GM23338 (cell line): Measurements from ENCODE around the gene PRDX6. TPM values are rescaled to one million over a fixed set of nuclear protein-coding genes. Genes with fewer than 3 reads are reported as not detected.

Source experiments
- ATAC-seq: fragments of 200-7000 bp; cut with Tn5 transposase; 3 replicates; pipeline ENCODE4 v1.9.1; 2020
- DNase-seq: peaks from one replicate; pipeline ENCODE4 v3.0.0-alpha.2; 2015; ENCODE audit warnings: low spot score
- H2AFZ ChIP-seq: fragments of 200-600 bp; sonication (generic); 2 replicates; pipeline ENCODE4 v1.8.0; 2016; ENCODE audit warnings: antibody characterized with exemption, mild to moderate bottlenecking, moderate library complexity
- H3F3A ChIP-seq: fragments of 200-600 bp; sonication (generic); replicated peaks from 2 replicates; pipeline ENCODE4 v1.8.0; 2017; ENCODE audit warnings: antibody characterized with exemption, mixed run types, low read depth
- H3K27ac ChIP-seq: fragments of 200-600 bp; sonication (generic); 2 replicates; pipeline ENCODE4 v1.6.1; 2016; ENCODE audit warnings: low read depth
- H3K27me3 ChIP-seq: fragments of 200-600 bp; sonication (generic); 2 replicates; pipeline ENCODE4 v1.8.0; 2016; ENCODE audit warnings: mild to moderate bottlenecking, mixed run types, moderate library complexity; ENCODE audit not compliant: insufficient read depth
- H3K36me3 ChIP-seq: fragments of 200-600 bp; sonication (generic); 2 replicates; pipeline ENCODE4 v1.8.0; 2016; ENCODE audit warnings: mild to moderate bottlenecking; ENCODE audit not compliant: insufficient read depth
- H3K4me1 ChIP-seq: fragments of 200-600 bp; sonication (generic); 2 replicates; pipeline ENCODE4 v1.8.0; 2016; ENCODE audit warnings: mild to moderate bottlenecking, moderate library complexity; ENCODE audit not compliant: insufficient read depth
- H3K4me2 ChIP-seq: fragments of 200-600 bp; sonication (generic); 2 replicates; pipeline ENCODE4 v1.7.1; 2017; ENCODE audit warnings: mixed run types
- H3K4me3 ChIP-seq: fragments of 200-600 bp; sonication (generic); 2 replicates; pipeline ENCODE4 v1.6.1; 2016; ENCODE audit warnings: mixed run types
- H3K79me2 ChIP-seq: fragments of 200-600 bp; sonication (generic); replicated peaks from 2 replicates; pipeline ENCODE4 v1.8.0; 2017; ENCODE audit warnings: mild to moderate bottlenecking; ENCODE audit not compliant: insufficient read depth
- H3K9me2 ChIP-seq: fragments of 200-600 bp; sonication (generic); 2 replicates; pipeline ENCODE4 v1.8.0; 2017; ENCODE audit not compliant: insufficient read depth
- H4K20me1 ChIP-seq: fragments of 200-600 bp; sonication (generic); replicated peaks from 2 replicates; pipeline ENCODE4 v1.8.0; 2017; ENCODE audit warnings: mild to moderate bottlenecking; ENCODE audit not compliant: insufficient read depth
- H3K27ac Mint-ChIP-seq: 2 replicates; pipeline ENCODE4 v1.8.0; 2020; ENCODE audit warnings: inconsistent platforms, mild to moderate bottlenecking, moderate library complexity, mixed read lengths
- H3K27me3 Mint-ChIP-seq: 3 replicates; pipeline ENCODE4 v1.8.0; 2022; ENCODE audit warnings: low read depth, mild to moderate bottlenecking, moderate library complexity, mixed read lengths, inconsistent platforms; ENCODE audit not compliant: insufficient read depth, poor library complexity
- H3K36me3 Mint-ChIP-seq: 3 replicates; pipeline ENCODE4 v1.8.0; 2021; ENCODE audit warnings: low read depth, mild to moderate bottlenecking, inconsistent platforms, moderate library complexity, mixed read lengths
- H3K4me1 Mint-ChIP-seq: 3 replicates; pipeline ENCODE4 v1.8.0; 2020; ENCODE audit warnings: mild to moderate bottlenecking, inconsistent platforms, mixed read lengths
- H3K4me3 Mint-ChIP-seq: 3 replicates; pipeline ENCODE4 v1.8.0; 2021; ENCODE audit warnings: moderate library complexity, mild to moderate bottlenecking, inconsistent platforms, mixed read lengths
- H3K9me3 Mint-ChIP-seq: 3 replicates; pipeline ENCODE4 v1.8.0; 2020; ENCODE audit warnings: moderate library complexity, mild to moderate bottlenecking, inconsistent platforms, mixed read lengths
- CREB1 ChIP-seq: fragments of 250-450 bp; sonication (Bioruptor Pico); IDR thresholded peaks from 2 replicates; pipeline ENCODE4 v1.5.0; 2020; ENCODE audit warnings: low read depth, mild to moderate bottlenecking, moderate library complexity
- EZH2phosphoT487 ChIP-seq: fragments of 200-600 bp; sonication (generic); IDR thresholded peaks from one replicate; pipeline ENCODE4 v1.8.1; 2018; ENCODE audit warnings: antibody characterized with exemption; ENCODE audit not compliant: unreplicated experiment
- JUNB ChIP-seq: IDR thresholded peaks from one replicate; pipeline ENCODE4 v1.6.1; 2016; ENCODE audit warnings: antibody characterized with exemption; ENCODE audit not compliant: unreplicated experiment
- NANOG ChIP-seq: IDR thresholded peaks from 2 replicates; pipeline ENCODE4 v1.6.1; 2016; ENCODE audit warnings: antibody characterized with exemption, borderline replicate concordance
- ZNF114 ChIP-seq: fragments of 250-450 bp; sonication (Bioruptor Pico); IDR thresholded peaks from 2 replicates; pipeline ENCODE4 v1.5.0; 2020; ENCODE audit warnings: mild to moderate bottlenecking, moderate library complexity
- ZNF331 ChIP-seq: fragments of 250-450 bp; sonication (Bioruptor Pico); IDR thresholded peaks from 2 replicates; pipeline ENCODE4 v1.5.0; 2020; ENCODE audit warnings: low read depth, mild to moderate bottlenecking, moderate library complexity
- polyA plus RNA-seq: library from polyadenylated mRNA; unstranded; fragments of >200 nt; fragmentation: Nextera tagmentation; extraction: Ambion mirVana; gene quantifications from 2 replicates; pipeline ENCODE4 v1.2.1, GENCODE V29; 2016
- total RNA-seq: library from RNA; depleted of rRNA; stranded (reverse); fragments of >200 nt; shearing (Covaris generic); gene quantifications from 2 replicates; pipeline ENCODE4 v1.2.3, GENCODE V29; 2014
- TF ChIP-seq, protein P1 (sequence below): fragments of 250-450 bp; sonication (Bioruptor Pico); IDR thresholded peaks from 2 replicates; pipeline ENCODE4 v1.5.0; 2020; ENCODE audit warnings: mild to moderate bottlenecking, moderate library complexity
- TF ChIP-seq, protein P2 (sequence below), 2 experiments: fragments of 200-600 bp in 1 of 2; sonication (generic) in 1 of 2; conservative IDR thresholded peaks; 2 replicates each; pipeline versions ENCODE4 v1.5.1 to v1.6.1; 2016 to 2017; ENCODE audit warnings: antibody characterized with exemption in 2 of 2, low read depth in 2 of 2, mild to moderate bottlenecking in 2 of 2, moderate library complexity in 1 of 2

PRDX6 gene
- total and polyA plus RNA-seq, 2 experiments from 2014 or later: 516 to 746 TPM

DNA sequence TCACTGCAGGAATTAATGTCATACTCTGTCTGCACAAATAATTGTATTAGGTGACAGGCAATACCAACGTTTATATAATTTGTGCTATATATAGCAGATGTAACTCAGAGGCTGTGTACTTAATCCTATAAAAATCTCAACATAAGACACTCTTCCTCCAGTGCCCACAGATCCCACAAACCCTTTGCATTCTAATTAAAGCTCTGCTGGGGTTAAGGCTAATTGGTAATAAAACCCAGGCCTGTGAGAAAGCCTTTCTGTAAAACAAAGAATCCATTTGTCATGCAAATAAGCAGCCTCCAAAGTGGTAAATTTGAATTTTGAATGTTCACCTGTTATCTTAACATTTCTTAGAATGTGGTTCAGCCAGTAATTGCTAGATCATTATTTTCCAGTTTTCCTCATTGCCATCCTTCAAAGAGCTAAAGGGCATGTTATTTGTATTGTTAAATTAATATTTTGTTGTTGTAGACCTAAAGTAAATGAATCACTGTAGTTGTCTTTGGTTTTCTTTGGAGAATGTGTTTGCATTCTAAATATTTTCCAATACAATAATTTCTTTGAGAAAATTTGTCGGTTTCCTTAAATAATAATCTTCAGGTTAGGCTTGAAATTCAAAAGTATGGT is 46.3 kb upstream of the PRDX6 start:
- Mint-ChIP-seq H3K27ac (peak overlapping the region; percentile 94), H3K36me3 (peaks cover 2% of the 10 kb centered on the region; the same call in 1 of the 3 replicates), H3K4me1 (peaks cover 30% of the 10 kb centered on the region), H3K27me3 (no peaks in the 10 kb centered on the region), H3K9me3 (no peaks in the 10 kb centered on the region), H3K4me3 (peak overlapping the region; percentile 60)
- no peak overlapping the region for H2AFZ ChIP-seq
- no peaks in the 10 kb centered on the region for H3K79me2 ChIP-seq
- no peaks in the 10 kb centered on the region for H3K9me2 ChIP-seq
- peak overlapping the region; percentile 5 for H3K4me3 ChIP-seq
- peak overlapping the region; percentile 26 for H3K4me2 ChIP-seq
- H3K27ac ChIP-seq: peak overlapping the region; percentile 84
- peak; percentile 65; the same call in 1 of the 2 replicates for TF ChIP-seq NANOG
- TF ChIP-seq CREB1 (CRISPR knock-in tag): no peak
- DNase-seq: peak; percentile 74
- peak; percentile 46 for ATAC-seq
- peaks cover 27% of the 10 kb centered on the region for H3K4me1 ChIP-seq
- H3F3A ChIP-seq: no peaks in the 10 kb centered on the region
- no peaks in the 10 kb centered on the region for H3K27me3 ChIP-seq
- H3K36me3 ChIP-seq: no peaks in the 10 kb centered on the region
- no peaks in the 10 kb centered on the region for H4K20me1 ChIP-seq

DNA sequence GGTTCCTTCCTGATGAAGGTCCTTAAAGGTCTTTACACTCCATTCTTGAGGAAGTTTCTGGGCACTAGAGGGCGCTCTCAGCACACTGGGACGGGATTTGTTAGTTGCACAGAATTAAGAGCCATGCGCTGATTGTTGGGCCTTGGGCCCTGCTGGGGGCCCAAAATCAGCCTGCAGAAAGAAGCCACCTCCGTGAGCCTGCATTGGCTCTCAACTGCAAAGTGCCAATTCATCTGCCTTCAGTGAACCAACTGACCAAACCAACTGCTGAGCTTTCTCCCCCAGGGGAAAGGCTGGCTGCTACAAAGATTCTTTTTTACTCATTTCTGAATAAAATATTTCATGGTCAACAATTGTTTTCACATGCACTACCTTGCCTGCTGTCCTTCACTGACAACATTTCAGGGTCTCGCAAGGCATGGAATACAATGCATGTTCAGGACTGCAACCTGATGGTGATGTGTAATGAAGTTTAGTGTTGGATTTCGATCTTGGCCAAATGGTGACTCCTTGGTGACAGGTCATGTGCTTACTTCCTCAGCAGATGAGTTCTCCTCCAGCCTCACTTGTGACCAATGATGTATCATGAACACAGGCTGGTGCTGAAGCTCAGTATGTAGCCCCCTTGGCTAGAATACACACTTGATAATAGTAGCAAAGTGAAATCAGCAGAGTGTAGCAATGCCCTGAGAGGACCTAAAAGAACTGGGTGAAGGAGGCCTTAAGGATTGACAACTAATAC is 45.7 kb upstream of the PRDX6 start:
- H3K27me3 ChIP-seq: no peaks in the 10 kb centered on the region
- no peaks in the 10 kb centered on the region for H3K79me2 ChIP-seq
- TF ChIP-seq ZNF331 (CRISPR knock-in tag) (peak; percentile 36; the same call in 1 of the 2 replicates), EZH2phosphoT487 (no peak), ZNF114 (CRISPR knock-in tag) (no peak), CREB1 (CRISPR knock-in tag) (no peak), NANOG (no peak), JUNB (no peak)
- TF ChIP-seq, protein P1, sequence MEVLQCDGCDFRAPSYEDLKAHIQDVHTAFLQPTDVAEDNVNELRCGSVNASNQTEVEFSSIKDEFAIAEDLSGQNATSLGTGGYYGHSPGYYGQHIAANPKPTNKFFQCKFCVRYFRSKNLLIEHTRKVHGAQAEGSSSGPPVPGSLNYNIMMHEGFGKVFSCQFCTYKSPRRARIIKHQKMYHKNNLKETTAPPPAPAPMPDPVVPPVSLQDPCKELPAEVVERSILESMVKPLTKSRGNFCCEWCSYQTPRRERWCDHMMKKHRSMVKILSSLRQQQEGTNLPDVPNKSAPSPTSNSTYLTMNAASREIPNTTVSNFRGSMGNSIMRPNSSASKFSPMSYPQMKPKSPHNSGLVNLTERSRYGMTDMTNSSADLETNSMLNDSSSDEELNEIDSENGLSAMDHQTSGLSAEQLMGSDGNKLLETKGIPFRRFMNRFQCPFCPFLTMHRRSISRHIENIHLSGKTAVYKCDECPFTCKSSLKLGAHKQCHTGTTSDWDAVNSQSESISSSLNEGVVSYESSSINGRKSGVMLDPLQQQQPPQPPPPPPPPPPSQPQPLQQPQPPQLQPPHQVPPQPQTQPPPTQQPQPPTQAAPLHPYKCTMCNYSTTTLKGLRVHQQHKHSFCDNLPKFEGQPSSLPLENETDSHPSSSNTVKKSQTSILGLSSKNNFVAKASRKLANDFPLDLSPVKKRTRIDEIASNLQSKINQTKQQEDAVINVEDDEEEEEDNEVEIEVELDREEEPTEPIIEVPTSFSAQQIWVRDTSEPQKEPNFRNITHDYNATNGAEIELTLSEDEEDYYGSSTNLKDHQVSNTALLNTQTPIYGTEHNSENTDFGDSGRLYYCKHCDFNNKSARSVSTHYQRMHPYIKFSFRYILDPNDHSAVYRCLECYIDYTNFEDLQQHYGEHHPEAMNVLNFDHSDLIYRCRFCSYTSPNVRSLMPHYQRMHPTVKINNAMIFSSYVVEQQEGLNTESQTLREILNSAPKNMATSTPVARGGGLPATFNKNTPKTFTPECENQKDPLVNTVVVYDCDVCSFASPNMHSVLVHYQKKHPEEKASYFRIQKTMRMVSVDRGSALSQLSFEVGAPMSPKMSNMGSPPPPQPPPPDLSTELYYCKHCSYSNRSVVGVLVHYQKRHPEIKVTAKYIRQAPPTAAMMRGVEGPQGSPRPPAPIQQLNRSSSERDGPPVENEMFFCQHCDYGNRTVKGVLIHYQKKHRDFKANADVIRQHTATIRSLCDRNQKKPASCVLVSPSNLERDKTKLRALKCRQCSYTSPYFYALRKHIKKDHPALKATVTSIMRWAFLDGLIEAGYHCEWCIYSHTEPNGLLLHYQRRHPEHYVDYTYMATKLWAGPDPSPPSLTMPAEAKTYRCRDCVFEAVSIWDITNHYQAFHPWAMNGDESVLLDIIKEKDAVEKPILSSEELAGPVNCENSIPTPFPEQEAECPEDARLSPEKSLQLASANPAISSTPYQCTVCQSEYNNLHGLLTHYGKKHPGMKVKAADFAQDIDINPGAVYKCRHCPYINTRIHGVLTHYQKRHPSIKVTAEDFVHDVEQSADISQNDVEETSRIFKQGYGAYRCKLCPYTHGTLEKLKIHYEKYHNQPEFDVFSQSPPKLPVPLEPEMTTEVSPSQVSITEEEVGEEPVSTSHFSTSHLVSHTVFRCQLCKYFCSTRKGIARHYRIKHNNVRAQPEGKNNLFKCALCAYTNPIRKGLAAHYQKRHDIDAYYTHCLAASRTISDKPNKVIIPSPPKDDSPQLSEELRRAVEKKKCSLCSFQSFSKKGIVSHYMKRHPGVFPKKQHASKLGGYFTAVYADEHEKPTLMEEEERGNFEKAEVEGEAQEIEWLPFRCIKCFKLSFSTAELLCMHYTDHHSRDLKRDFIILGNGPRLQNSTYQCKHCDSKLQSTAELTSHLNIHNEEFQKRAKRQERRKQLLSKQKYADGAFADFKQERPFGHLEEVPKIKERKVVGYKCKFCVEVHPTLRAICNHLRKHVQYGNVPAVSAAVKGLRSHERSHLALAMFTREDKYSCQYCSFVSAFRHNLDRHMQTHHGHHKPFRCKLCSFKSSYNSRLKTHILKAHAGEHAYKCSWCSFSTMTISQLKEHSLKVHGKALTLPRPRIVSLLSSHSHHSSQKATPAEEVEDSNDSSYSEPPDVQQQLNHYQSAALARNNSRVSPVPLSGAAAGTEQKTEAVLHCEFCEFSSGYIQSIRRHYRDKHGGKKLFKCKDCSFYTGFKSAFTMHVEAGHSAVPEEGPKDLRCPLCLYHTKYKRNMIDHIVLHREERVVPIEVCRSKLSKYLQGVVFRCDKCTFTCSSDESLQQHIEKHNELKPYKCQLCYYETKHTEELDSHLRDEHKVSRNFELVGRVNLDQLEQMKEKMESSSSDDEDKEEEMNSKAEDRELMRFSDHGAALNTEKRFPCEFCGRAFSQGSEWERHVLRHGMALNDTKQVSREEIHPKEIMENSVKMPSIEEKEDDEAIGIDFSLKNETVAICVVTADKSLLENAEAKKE (CRISPR knock-in tag): no peak
- TF ChIP-seq, protein P2, sequence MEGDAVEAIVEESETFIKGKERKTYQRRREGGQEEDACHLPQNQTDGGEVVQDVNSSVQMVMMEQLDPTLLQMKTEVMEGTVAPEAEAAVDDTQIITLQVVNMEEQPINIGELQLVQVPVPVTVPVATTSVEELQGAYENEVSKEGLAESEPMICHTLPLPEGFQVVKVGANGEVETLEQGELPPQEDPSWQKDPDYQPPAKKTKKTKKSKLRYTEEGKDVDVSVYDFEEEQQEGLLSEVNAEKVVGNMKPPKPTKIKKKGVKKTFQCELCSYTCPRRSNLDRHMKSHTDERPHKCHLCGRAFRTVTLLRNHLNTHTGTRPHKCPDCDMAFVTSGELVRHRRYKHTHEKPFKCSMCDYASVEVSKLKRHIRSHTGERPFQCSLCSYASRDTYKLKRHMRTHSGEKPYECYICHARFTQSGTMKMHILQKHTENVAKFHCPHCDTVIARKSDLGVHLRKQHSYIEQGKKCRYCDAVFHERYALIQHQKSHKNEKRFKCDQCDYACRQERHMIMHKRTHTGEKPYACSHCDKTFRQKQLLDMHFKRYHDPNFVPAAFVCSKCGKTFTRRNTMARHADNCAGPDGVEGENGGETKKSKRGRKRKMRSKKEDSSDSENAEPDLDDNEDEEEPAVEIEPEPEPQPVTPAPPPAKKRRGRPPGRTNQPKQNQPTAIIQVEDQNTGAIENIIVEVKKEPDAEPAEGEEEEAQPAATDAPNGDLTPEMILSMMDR (conservative IDR thresholded peaks at IDR 0.05; ENCODE audit: low read depth in 2 of 2): peak; percentile 96 to 99
- Mint-ChIP-seq H3K27ac (peak overlapping the region; percentile 94; the same call in 1 of the 2 replicates), H3K27me3 (no peaks in the 10 kb centered on the region), H3K4me3 (peak overlapping the region; percentile 60; the same call in 1 of the 3 replicates), H3K4me1 (peaks cover 30% of the 10 kb centered on the region), H3K36me3 (peaks cover 2% of the 10 kb centered on the region; the same call in 1 of the 3 replicates), H3K9me3 (no peaks in the 10 kb centered on the region)
- H3K9me2 ChIP-seq: no peaks in the 10 kb centered on the region
- peaks cover 24% of the 10 kb centered on the region for H3K4me1 ChIP-seq
- no peaks in the 10 kb centered on the region for H3K36me3 ChIP-seq
- peak overlapping the region; percentile 5 for H3K4me3 ChIP-seq
- DNase-seq (peak; percentile 98), ATAC-seq (peak; percentile 83)
- H3K27ac ChIP-seq: peak overlapping the region; percentile 84
- no peaks in the 10 kb centered on the region for H4K20me1 ChIP-seq
- H2AFZ ChIP-seq: no peak overlapping the region
- H3F3A ChIP-seq: no peaks in the 10 kb centered on the region
- H3K4me2 ChIP-seq: peak overlapping the region; percentile 26
